Activated CD8-positive, alpha-beta memory T cell treated with anti-CD3 and anti-CD28 coated beads, Interleukin-2, amount 50 U/mL, for 1 hour (primary cell): ENCODE data around the gene RABGAP1L.
"Not testable (repeated sequence)": the region's sequence is repeated elsewhere in the genome, so short reads cannot be mapped to it uniquely, and the experiment has no call there.

ENCODE experiments used
- DNase-seq: peaks from one replicate; pipeline ENCODE4 v3.0.0-alpha.2; 2020; ENCODE audit errors: extremely low read depth

Gene RABGAP1L

DNA sequence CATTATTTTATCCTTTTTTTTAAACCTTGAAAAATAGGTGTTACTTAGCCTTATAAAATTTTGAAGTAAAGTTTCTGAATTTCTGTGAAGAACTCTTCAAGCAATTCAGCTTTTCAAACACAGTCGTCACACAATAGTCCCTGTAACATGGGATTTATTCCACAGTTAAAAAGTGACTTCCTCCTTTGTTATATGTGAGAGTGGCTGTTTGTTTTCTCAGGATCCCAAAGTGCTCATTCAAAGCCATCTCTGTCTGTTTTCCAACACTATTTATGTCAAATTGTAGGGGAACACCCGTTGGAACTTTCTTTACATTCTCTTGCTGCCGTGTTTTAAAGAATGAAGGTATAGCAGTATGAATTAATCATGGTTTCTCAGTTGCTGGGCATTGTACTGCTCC is 207.6 kb downstream of the RABGAP1L start:
- no peak for DNase-seq

- DNase-seq: no peak
These were observed 208.6 kb downstream of the RABGAP1L start for GRCh38 chr1:174367892-174368291.

DNA sequence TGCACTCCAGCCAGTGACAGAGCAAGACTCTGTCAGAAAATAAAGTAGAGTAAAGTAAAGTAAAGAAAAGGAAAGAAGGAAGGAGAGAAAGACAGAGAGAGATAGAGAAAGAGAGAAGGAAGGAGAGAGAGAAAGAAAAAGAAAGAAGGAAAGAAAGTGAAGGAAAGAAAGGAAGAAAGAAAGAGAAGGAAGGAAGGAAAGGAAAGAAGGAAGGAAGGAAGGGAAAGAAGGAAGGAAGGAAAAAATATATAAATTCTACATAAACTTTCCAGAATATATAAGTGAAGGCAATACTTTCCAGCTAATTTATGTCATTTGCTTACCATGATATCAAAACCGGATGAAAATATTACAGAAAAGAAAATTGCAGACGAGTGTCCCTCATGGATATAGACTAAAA is 216.7 kb downstream of the RABGAP1L start:
- DNase-seq: no peak

GRCh38 chr1:174391716-174392115 is 232.4 kb downstream of the RABGAP1L start:
- no peak for DNase-seq

- no peak for DNase-seq
These were observed 234.6 kb downstream of the RABGAP1L start for GRCh38 chr1:174393885-174394284.

DNA sequence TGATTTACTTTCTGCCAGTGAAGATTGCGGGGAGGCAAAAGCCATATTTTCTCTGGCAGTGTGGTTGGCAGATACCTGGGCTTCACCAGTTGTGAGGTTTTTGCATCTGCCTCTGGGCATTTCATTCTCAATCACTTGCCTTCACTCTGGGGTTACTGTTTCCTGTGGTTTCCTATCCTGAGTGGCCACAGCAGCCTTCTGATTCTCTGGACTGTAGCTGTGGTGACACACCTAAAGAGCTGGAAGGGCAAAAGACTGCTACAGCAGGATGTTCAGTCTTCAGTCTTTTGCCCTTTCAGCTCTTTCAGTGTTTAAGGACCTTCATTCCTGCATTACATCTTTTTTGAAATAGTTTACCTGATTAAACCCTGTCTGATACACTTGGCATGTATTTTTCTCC is 237.9 kb downstream of the RABGAP1L start:
- no peak for DNase-seq

DNA sequence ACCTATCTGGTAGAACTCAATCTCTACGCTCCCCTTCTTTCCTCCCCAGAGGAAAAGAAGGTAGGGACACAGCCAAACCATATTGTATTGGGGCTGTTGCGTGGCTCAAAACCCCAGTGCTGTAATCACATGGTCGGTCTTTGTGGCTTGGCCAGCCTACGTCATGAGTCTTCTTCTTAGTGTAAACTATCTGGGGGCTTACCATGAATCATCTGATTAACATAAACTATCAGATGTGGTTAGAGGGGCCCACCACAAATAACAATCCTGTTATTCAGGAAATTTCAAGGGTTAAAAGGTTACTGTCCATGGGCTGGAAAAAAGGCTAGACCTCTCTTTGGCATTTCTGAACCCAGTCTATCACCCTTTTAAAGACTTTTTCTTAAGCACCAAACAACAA is 238.9 kb downstream of the RABGAP1L start:
- no peak for DNase-seq

DNA sequence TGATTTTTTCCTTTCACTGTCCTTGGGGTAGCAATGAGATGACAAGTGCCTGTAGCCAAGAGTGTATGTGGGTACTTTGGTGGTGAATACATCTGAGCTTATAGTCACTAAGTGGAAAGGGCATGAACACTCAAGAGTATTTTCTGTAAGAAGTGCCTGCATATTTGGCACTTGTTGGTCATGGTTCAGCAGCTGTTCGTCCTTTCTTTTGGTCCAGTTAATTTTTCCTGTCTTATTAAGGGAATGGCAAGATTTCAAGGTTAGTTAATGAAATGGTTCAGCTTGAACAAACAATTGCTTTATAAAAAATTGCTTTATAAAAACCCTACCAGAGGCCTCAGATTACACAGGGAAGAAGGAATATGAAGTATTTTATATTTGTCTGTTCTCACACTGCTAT is 239.9 kb downstream of the RABGAP1L start:
- no peak for DNase-seq

DNA sequence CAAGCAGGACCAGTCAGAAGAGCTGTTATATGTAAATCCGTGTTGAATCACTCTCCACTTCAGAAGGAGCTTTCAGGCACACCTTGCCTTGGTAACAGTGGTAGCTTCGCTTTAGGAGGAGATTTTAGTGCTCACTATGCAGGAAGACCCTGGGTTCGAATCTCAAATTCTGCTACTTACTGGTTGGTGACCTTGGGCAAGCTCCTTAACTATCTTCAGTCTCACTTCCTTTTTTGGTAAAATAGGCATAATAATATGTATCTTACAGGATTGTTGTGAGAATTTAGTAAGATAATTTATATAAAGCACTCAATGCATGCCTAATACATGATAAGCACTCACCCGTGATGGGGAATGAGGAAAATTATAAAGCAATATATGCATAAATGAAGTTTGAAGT is 241.8 kb downstream of the RABGAP1L start:
- DNase-seq: no peak

GRCh38 chr1:174405219-174405618 is 245.9 kb downstream of the RABGAP1L start:
- no peak for DNase-seq

DNA sequence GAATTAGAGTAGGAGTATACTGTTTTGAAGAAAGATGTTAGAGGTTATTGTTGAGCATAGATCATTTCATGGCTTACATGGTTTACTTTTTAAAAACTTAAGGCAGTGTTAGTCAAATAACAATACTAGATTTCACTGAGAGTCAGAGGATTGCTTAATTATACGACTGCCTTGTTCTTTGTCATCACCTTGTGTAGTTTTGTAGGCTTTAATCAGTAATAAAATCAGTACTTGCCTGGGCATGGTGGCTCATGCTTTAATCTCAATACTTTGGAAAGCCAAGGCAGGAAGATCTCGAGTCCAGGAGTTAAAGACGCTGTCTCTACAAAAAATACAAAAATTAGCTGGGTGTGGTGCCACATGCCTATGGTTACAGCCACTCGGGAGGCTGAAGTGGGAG is 247.1 kb downstream of the RABGAP1L start:
- DNase-seq: no peak

- DNase-seq: no peak
These were observed 248.3 kb downstream of the RABGAP1L start for GRCh38 chr1:174407665-174408064.

- DNase-seq: no peak
These were observed 248.8 kb downstream of the RABGAP1L start for GRCh38 chr1:174408146-174408545.

DNA sequence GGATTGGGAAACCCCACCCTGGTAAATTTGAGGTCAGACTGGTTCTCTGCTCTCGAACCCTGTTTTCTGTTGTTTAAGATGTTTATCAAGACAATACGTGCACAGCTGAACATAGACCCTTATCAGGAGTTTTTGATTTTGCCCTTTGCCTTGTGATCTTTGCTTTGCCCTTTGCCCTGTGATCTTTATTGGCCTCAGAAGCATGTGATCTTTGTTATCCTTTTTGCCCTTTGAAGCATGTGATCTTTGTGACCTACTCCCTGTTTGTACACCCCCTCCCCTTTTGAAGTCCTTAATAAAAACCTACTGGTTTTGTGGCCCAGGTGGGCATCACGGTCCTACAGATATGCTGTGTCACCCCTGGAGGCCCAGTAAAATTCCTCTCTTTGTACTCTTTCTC is 250.5 kb downstream of the RABGAP1L start:
- DNase-seq: not testable (repeated sequence)

DNA sequence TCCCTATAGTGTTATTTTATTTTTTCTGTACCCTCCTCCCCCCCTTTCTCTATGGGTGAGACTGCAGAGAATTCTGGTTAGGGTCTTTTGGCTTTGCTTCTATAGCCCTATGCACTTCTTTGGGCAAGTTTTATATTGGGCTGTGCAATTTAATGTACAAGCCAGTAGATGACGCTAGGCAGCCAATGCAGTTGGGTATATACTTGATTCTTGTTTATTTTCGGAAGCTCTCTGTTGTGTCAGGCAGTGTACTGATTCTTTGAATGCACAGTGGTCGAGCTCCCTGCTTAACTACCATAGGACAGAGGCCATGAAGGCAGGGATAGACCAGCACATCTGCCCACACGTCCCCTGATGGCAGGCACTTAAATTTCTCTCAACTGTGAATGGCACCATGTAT is 254.3 kb downstream of the RABGAP1L start:
- DNase-seq: no peak

GRCh38 chr1:174414203-174414602 is 254.9 kb downstream of the RABGAP1L start:
- DNase-seq: no peak

DNA sequence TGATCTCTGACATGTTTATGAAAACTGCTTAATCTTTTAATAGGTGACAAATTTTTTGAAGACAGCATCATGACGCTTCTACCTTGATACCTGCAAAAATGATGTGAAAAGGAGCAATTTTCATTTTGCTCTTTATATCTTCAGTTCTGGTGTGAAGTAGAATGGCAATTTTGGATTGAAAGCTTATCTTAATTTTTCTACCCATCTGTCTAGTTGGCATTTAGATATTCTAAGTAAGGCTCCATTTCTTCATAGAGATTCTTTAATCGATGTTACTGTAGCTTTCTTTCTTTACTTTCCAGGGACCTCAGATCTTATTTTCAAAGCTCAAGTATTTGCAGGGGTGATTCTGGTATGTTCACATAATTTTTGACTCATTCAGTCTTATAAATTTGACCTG is 256.2 kb downstream of the RABGAP1L start:
- no peak for DNase-seq

DNA sequence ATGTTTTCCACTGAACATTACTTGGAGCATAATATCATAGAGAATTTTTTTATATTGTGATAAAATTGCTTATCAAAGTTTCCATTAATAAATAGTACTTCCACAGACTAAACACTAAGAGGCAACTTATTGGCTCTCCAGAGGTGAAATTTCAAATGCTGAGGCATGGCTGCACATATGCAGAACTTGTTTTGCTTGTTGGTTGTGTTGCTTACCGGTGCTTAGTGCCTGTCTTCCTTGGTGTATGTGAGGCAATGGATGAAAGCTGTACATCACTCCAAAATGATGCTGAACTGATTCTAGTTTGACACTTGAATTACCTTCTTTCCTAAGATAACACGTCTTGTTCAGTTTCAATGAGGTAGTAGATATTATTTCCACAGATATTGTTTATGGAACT is 258.6 kb downstream of the RABGAP1L start:
- no peak for DNase-seq

GRCh38 chr1:174425121-174425520 is 265.8 kb downstream of the RABGAP1L start:
- no peak for DNase-seq

- DNase-seq: no peak
These were observed 266.8 kb downstream of the RABGAP1L start for GRCh38 chr1:174426153-174426552.

DNA sequence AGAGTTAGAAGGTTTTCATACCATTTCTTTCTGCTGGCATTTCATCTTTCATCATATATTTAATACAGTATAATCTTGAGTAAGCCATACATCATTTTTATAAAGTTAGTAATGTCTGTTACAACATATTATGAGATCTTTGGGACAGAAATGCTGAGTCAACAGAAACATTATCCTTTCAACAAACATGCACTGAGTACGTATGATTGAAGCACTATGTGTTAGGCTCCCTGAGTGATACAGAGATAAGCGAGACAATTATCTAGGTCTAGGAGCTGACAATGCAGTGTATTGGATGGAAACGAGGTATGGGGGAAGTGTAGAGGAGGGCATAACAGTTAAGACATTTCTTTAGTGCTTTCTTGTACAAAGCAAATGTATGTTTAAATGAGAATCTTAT is 268.7 kb downstream of the RABGAP1L start:
- no peak for DNase-seq

- no peak for DNase-seq
These were observed 269.4 kb downstream of the RABGAP1L start for GRCh38 chr1:174428739-174429138.

DNA sequence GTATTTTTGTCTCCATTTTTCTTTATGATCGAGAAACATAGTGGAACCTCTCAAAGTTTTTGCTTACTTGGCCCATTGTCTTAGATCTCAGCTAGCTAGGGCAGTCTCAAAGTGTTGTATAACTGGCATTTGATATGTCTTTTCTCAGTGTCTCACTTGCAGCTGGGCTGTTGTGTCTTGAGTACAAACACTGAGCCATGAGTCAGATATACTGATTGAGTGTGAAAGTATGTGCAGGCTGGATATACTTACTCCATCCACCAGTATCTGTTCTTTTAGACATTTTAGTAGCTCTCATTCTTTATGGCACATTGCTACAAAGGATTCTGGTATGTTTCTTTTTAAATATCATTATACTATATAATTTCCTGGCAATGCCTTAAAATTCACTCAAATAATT is 274.1 kb downstream of the RABGAP1L start:
- DNase-seq: no peak

DNA sequence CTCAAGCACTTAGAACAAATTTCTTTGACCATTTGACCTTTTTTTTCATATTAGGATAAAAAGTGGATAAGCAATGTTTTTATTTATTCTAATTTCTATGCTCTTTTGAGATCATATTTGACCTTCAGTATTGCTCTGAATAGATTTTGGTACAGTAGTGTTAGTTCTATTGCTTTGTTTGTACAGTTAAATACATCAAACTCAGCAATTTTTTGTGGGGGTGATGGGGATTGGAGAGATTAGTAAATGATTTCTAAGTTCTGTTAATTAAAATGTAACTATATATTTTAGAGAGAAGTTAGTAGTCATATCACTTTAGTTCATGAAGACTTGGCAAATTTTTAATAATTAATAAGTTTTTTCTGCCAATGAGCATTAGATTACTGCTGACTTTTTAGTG is 286.0 kb downstream of the RABGAP1L start:
- no peak for DNase-seq

DNA sequence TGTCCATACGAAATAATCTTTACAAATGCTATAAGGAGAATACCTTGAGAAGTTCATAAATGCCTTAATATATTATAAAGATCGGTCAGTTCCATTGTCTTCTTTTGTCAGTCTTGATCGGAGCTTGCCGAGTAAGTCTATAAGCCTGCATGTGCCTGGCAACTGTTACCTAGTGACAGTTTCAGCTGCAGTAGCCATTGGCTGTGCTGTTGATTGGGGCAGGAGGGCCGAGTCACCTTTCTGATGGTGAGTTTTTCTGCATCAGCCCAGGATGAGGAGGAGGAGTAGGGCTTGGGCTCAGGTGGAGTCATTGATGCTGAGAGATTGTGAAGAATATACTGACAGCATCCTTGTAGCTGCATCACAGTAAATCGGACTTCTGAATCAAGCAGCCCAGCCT is 286.5 kb downstream of the RABGAP1L start:
- no peak for DNase-seq
